Gastroesophageal sphincter (tissue), 4 donors: Measurements from ENCODE around the gene MRPS23. TPM values are rescaled to one million over a fixed set of nuclear protein-coding genes. Genes with fewer than 3 reads are reported as not detected.
A peak's percentile ranks its signal among the peaks of the same experiment; 100 is the strongest.

Experiments used
- ATAC-seq: fragments of 150-250 bp; one replicate; pipeline ENCODE4 v1.9.1; 2016; ENCODE audit warnings: mild to moderate bottlenecking, moderate library complexity
- H3K27ac ChIP-seq, 4 donors: fragments of 200-600 bp; sonication (generic) in 3 of 4; 1 replicate in 3 of 4; 2 replicates in 1 of 4; pipeline ENCODE4 v1.5.1; 2016 to 2019
- H3K27me3 ChIP-seq: fragments of 200-600 bp; sonication (generic); one replicate; pipeline ENCODE4 v1.5.1; 2019
- H3K36me3 ChIP-seq, 2 donors: fragments of 200-600 bp; sonication (generic); one replicate each; pipeline ENCODE4 v1.5.1; 2019; ENCODE audit warnings: control low read depth in 1 of 2
- H3K4me1 ChIP-seq, 3 donors: fragments of 200-600 bp; sonication (generic); 1 replicate in 2 of 3; 2 replicates in 1 of 3; pipeline ENCODE4 v1.5.1; 2016 to 2019; ENCODE audit warnings: control low read depth in 2 of 3
- H3K4me3 ChIP-seq, 2 donors: fragments of 200-600 bp; sonication (generic); one replicate each; pipeline ENCODE4 v1.5.1; 2019; ENCODE audit warnings: mild to moderate bottlenecking in 1 of 2, moderate library complexity in 1 of 2
- H3K9me3 ChIP-seq, 3 donors: fragments of 200-600 bp; sonication (generic); one replicate each; pipeline ENCODE4 v1.5.1; 2017 to 2019; ENCODE audit warnings: control low read depth in 2 of 3
- CTCF ChIP-seq, 4 experiments: fragments of 200-600 bp in 2 of 4; fragments of 450-650 bp in 2 of 4; sonication (generic) in 1 of 4; IDR thresholded peaks; one replicate each; pipeline ENCODE4 v1.5.1; 2017 to 2019; ENCODE audit warnings: antibody characterized with exemption in 4 of 4, mild to moderate bottlenecking in 2 of 4, moderate library complexity in 2 of 4
- EP300 ChIP-seq: sonication (generic); formaldehyde crosslinking; IDR thresholded peaks from one replicate; pipeline ENCODE4 v1.6.1; 2017; ENCODE audit warnings: antibody characterized with exemption, mild to moderate bottlenecking
- POLR2A ChIP-seq, 2 donors: fragments of 450-650 bp; IDR thresholded peaks; one replicate each; pipeline ENCODE4 v1.6.1; 2017; ENCODE audit warnings: antibody characterized with exemption in 2 of 2, mild to moderate bottlenecking in 2 of 2, moderate library complexity in 1 of 2
- POLR2AphosphoS5 ChIP-seq: sonication (generic); formaldehyde crosslinking; IDR thresholded peaks from one replicate; pipeline ENCODE4 v1.6.1; 2017; ENCODE audit warnings: antibody characterized with exemption
- WGBS, 2 donors: methylation state at CpG; one replicate each; pipeline ENCODE4 v1.1.5; 2018; ENCODE audit warnings: low coverage in 1 of 2; 5-methylcytosine and 5-hydroxymethylcytosine counted together
- total RNA-seq, 4 donors: library from RNA; depleted of rRNA; stranded (reverse); fragments of >200 nt; gene quantifications; one replicate each; pipeline ENCODE4 v1.1.0, GENCODE V29; 2016

MRPS23 gene
- total RNA-seq = 10 to 100 TPM; 23.0 to 24.8 (median 24.5) TPM

- no peaks in the 10 kb centered on the region for H3K27me3 ChIP-seq
- peak within 1 kb of the TSS; percentile 49 to 68 for H3K4me3 ChIP-seq
- ATAC-seq = peak; percentile 94
- H3K9me3 ChIP-seq = no peaks in the 10 kb centered on the region
- peak; percentile 96 for TF ChIP-seq POLR2AphosphoS5
- peak; percentile 58 to 77 for TF ChIP-seq POLR2A (IDR thresholded peaks at IDR 0.05)
- TF ChIP-seq CTCF (IDR thresholded peaks at IDR 0.05) = peak in 2 of 4 experiments; percentile 9 to 22
- no peak for TF ChIP-seq EP300
- H3K4me1 ChIP-seq = peaks cover 15 to 88% (median 32%) of the 10 kb centered on the region in 3 donors
- WGBS, 2 donors = 0% methylated on average over 22 to 30 of the region's 57 CpGs
- peaks cover 0 to 31% of the 10 kb centered on the region in 2 donors for H3K36me3 ChIP-seq
- peak within 1 kb of the TSS; percentile 91 to 98 (median 92) for H3K27ac ChIP-seq
Measured at GRCh38 chr17:57849874-57850754, at the start of gene MRPS23. Gene MRPS23 (minus strand): TSS chr17:57850044. CDS start chr17:57850010, 34 bp downstream.

- WGBS, 2 donors = 40 to 44% methylated on average over 3 to 4 of the region's 8 CpGs
- no peaks in the 10 kb centered on the region for H3K9me3 ChIP-seq
- peak; percentile 4 for ATAC-seq
- TF ChIP-seq EP300 (no peak), POLR2AphosphoS5 (no peak), CTCF (IDR thresholded peaks at IDR 0.05) (no peak), POLR2A (IDR thresholded peaks at IDR 0.05) (no peak)
- H3K4me1 ChIP-seq = peaks cover 21 to 100% (median 68%) of the 10 kb centered on the region in 3 donors
- no peak overlapping the region for H3K4me3 ChIP-seq
- H3K27me3 ChIP-seq = no peaks in the 10 kb centered on the region
- H3K27ac ChIP-seq = peak overlapping the region; percentile 84 to 100 (median 94)
- H3K36me3 ChIP-seq = no peaks in the 10 kb centered on the region
Measured at GRCh38 chr17:57899391-57899790, 49.5 kb upstream of the MRPS23 start.

- Histone ChIP-seq H3K36me3 (no peaks in the 10 kb centered on the region), H3K4me3 (no peak overlapping the region), H3K27ac (peak overlapping the region; percentile 84 to 100 (median 94)), H3K9me3 (no peaks in the 10 kb centered on the region), H3K27me3 (no peaks in the 10 kb centered on the region), H3K4me1 (peaks cover 20 to 100% (median 68%) of the 10 kb centered on the region in 3 donors)
- peak; percentile 74 for ATAC-seq
- TF ChIP-seq POLR2AphosphoS5 = peak; percentile 41
- TF ChIP-seq CTCF (IDR thresholded peaks at IDR 0.05) = no peak
- WGBS, 2 donors = no CpG with 5 or more reads among the region's 9 CpGs
Measured at GRCh38 chr17:57898487-57899311, 48.9 kb upstream of the MRPS23 start.

- TF ChIP-seq CTCF (IDR thresholded peaks at IDR 0.05) = no peak
- Histone ChIP-seq H3K27me3 (no peaks in the 10 kb centered on the region), H3K27ac (peak overlapping the region; percentile 91 to 100 (median 96)), H3K9me3 (no peaks in the 10 kb centered on the region), H3K36me3 (no peaks in the 10 kb centered on the region), H3K4me3 (no peak overlapping the region), H3K4me1 (peaks cover 23 to 100% (median 79%) of the 10 kb centered on the region in 3 donors)
- WGBS, 2 donors = 0% methylated on average over 1 of the region's 8 CpGs; no CpG with 5 or more reads in 1 of the 2 donors
- ATAC-seq = no peak
Measured at GRCh38 chr17:57895382-57896060, 45.7 kb upstream of the MRPS23 start.
